ENCODE data around the gene ARHGAP26. TPM values are rescaled to one million over a fixed set of nuclear protein-coding genes. Genes with fewer than 3 reads are reported as not detected.

Gene ARHGAP26
- total and polyA plus RNA-seq, 2 of the 4 experiments (the other 2 are of a cell fraction): 0.54 to 0.56 TPM

GRCh38 chr5:143230676-143230996 lies 460.5 kb downstream of the ARHGAP26 start:
- H3K4me1 ChIP-seq (ENCODE audit: control insufficient read depth, insufficient read depth, low read length): peaks cover 12% of the 10 kb centered on the region
- H4K91ac ChIP-seq (ENCODE audit: insufficient read depth, low read depth, low read length): no peak overlapping the region
- peaks cover 12% of the 10 kb centered on the region; the same call in 1 of the 2 replicates for H3K9me1 ChIP-seq (ENCODE audit: insufficient read depth, low read length)
- no peak overlapping the region for H3K4ac ChIP-seq (ENCODE audit: low read depth, low read length)
- peak overlapping the region; percentile 30; the same call in 1 of the 3 replicates for H2BK15ac ChIP-seq (ENCODE audit: low read depth, low read length)
- no peaks in the 10 kb centered on the region for H3K27me3 ChIP-seq (ENCODE audit: control insufficient read depth, insufficient read depth, low read length)
- POLR2A ChIA-PET (ENCODE audit: unreplicated experiment): no interaction called here
- no peak overlapping the region for H2AK5ac ChIP-seq (ENCODE audit: low read depth, low read length)
- H2AK9ac ChIP-seq (replicated peaks; ENCODE audit: low read depth, low read length, poor library complexity): no peak overlapping the region
- H3K79me1 ChIP-seq (ENCODE audit: low read depth in 1 of 2, low read length in 2 of 2): no peaks in the 10 kb centered on the region
- H3K9ac ChIP-seq (ENCODE audit: low read depth, low read length): no peak overlapping the region
- ATAC-seq (ENCODE audit: low read depth) (no peak), DNase-seq (no peak)
- dilution Hi-C loops (cut with HindIII; ENCODE audit: low sequenced_read_pairs, unreplicated experiment): no loop called here
- H4K5ac ChIP-seq (ENCODE audit: low read depth, low read length): no peak overlapping the region
- no peak overlapping the region for H3K18ac ChIP-seq (ENCODE audit: low read depth, low read length)
- H3K4me2 ChIP-seq (ENCODE audit: low read depth, low read length): no peak overlapping the region
- H2BK120ac ChIP-seq (ENCODE audit: low read depth, low read length): peak overlapping the region; percentile 1; the same call in 1 of the 2 replicates
- CTCF ChIA-PET: no interaction called here
- no peaks in the 10 kb centered on the region for H3K36me3 ChIP-seq (ENCODE audit: control insufficient read depth, insufficient read depth, low read length)
- 84% methylated on average over 3 of the region's 6 CpGs; no CpG with 5 or more reads in 1 of the 2 experiments for WGBS, 2 experiments (ENCODE audit: extremely low coverage in 2 of 2, insufficient read length in 1 of 2)
- in situ Hi-C loops (cut with MboI; ENCODE audit: low sequenced_read_pairs): no loop called here
- no peak overlapping the region for H3K27ac ChIP-seq (ENCODE audit: insufficient read depth, low read length)
- no peak overlapping the region for H3K56ac ChIP-seq (ENCODE audit: extremely low read depth, insufficient read depth, low read length)
- no peak overlapping the region for H3K4me3 ChIP-seq (ENCODE audit: insufficient read depth, low read depth, low read length)
- H4K20me1 ChIP-seq (ENCODE audit: insufficient read depth, low read length): no peaks in the 10 kb centered on the region
- H3K23ac ChIP-seq (ENCODE audit: low read depth, low read length): no peak overlapping the region
- no peak overlapping the region for H3K14ac ChIP-seq (replicated peaks; ENCODE audit: low read depth, low read length)
- H4K8ac ChIP-seq (ENCODE audit: low read depth in 2 of 2, low read length in 2 of 2): no peak overlapping the region
- TF ChIP-seq MXI1 (IDR thresholded peaks at IDR 0.05; ENCODE audit: borderline replicate concordance, low read depth, low read length) (no peak), CTCF (conservative IDR thresholded peaks at IDR 0.05; ENCODE audit: low read depth, low read length) (no peak), FOS (IDR thresholded peaks at IDR 0.05; ENCODE audit: low read depth, low read length) (no peak), ELK1 (IDR thresholded peaks at IDR 0.05; ENCODE audit: borderline replicate concordance, low read depth, low read length) (no peak), BHLHE40 (IDR thresholded peaks at IDR 0.05; ENCODE audit: low read depth, low read length) (no peak), SMC3 (IDR thresholded peaks at IDR 0.05; ENCODE audit: low read depth, low read length) (no peak), NFE2L2 (IDR thresholded peaks at IDR 0.05; ENCODE audit: low read depth, low read length) (no peak), CHD1 (IDR thresholded peaks at IDR 0.05; ENCODE audit: low read depth, low read length) (no peak), RCOR1 (IDR thresholded peaks at IDR 0.05; ENCODE audit: insufficient replicate concordance, low read length) (no peak), RFX5 (IDR thresholded peaks at IDR 0.05; ENCODE audit: low read depth, low read length) (no peak), CEBPB (IDR thresholded peaks at IDR 0.05; ENCODE audit: low read depth, low read length) (no peak), MAZ (IDR thresholded peaks at IDR 0.05; ENCODE audit: borderline replicate concordance, low read depth, low read length) (no peak)
- H2AFZ ChIP-seq (replicated peaks; ENCODE audit: low read length, poor library complexity): no peak overlapping the region
- BruUV-seq (replicated peaks): no TSS peak
- H2BK20ac ChIP-seq (ENCODE audit: low read depth, low read length): peak overlapping the region; percentile 43; the same call in 1 of the 2 replicates
- intact Hi-C loops (cut with micrococcal nuclease): no loop called here
- H3K9me3 ChIP-seq (ENCODE audit: control insufficient read depth, insufficient read depth, low read length): no peaks in the 10 kb centered on the region
- no peak overlapping the region for H2BK5ac ChIP-seq (ENCODE audit: low read depth, low read length, poor library complexity, severe bottlenecking)
